Activated T-cell treated with anti-CD3 and anti-CD28 coated beads for 1 hour (primary cell): ENCODE results near the gene RASGRP1.

Experiments used
- DNase-seq: peaks from one replicate; pipeline ENCODE4 v3.0.0-alpha.2; 2020; ENCODE audit warnings: low read depth

RASGRP1 gene

GRCh38 chr15:38535491-38536200, 29.0 kb downstream of the RASGRP1 start:
- no peak for DNase-seq

- no peak for DNase-seq
Measured at GRCh38 chr15:38534691-38535090, 29.9 kb downstream of the RASGRP1 start.

GRCh38 chr15:38533926-38534325, 30.7 kb downstream of the RASGRP1 start:
- no peak for DNase-seq

- no peak for DNase-seq
Measured at GRCh38 chr15:38533416-38533915, 31.1 kb downstream of the RASGRP1 start.

- no peak for DNase-seq
Measured at GRCh38 chr15:38532728-38533127, 31.9 kb downstream of the RASGRP1 start.

- no peak for DNase-seq
Measured at GRCh38 chr15:38531509-38531908, 33.1 kb downstream of the RASGRP1 start.

GRCh38 chr15:38530113-38530512, 34.5 kb downstream of the RASGRP1 start:
- DNase-seq = no peak

GRCh38 chr15:38528294-38528693, 36.3 kb downstream of the RASGRP1 start:
- no peak for DNase-seq

GRCh38 chr15:38526158-38526557, 38.5 kb downstream of the RASGRP1 start:
- no peak for DNase-seq

GRCh38 chr15:38525489-38525888, 39.1 kb downstream of the RASGRP1 start:
- DNase-seq = no peak

- DNase-seq = no peak
Measured at GRCh38 chr15:38524156-38524555, 40.5 kb downstream of the RASGRP1 start.

GRCh38 chr15:38522922-38523321, 41.7 kb downstream of the RASGRP1 start:
- DNase-seq = no peak

GRCh38 chr15:38521316-38521715, 43.3 kb downstream of the RASGRP1 start:
- DNase-seq = no peak

- DNase-seq = no peak
Measured at GRCh38 chr15:38520035-38520434, 44.6 kb downstream of the RASGRP1 start.

GRCh38 chr15:38518084-38518483, 46.5 kb downstream of the RASGRP1 start:
- DNase-seq = no peak

- DNase-seq = no peak
Measured at GRCh38 chr15:38517312-38517975, 47.2 kb downstream of the RASGRP1 start.

GRCh38 chr15:38516626-38517025, 48.0 kb downstream of the RASGRP1 start:
- DNase-seq = no peak

- DNase-seq = no peak
Measured at GRCh38 chr15:38514601-38515000, 50.0 kb downstream of the RASGRP1 start.

- DNase-seq = no peak
Measured at GRCh38 chr15:38512901-38513300, 51.7 kb downstream of the RASGRP1 start.

GRCh38 chr15:38509152-38509551, 55.5 kb downstream of the RASGRP1 start:
- DNase-seq = no peak

- DNase-seq = no peak
Measured at GRCh38 chr15:38508647-38509046, 56.0 kb downstream of the RASGRP1 start.

GRCh38 chr15:38507570-38507969, 57.0 kb downstream of the RASGRP1 start:
- DNase-seq = no peak

GRCh38 chr15:38506997-38507396, 57.6 kb downstream of the RASGRP1 start:
- DNase-seq = no peak
